Gastrocnemius medialis (tissue), 4 donors: Measurements from ENCODE around the gene DCTN1. TPM values are rescaled to one million over a fixed set of nuclear protein-coding genes. Genes with fewer than 3 reads are reported as not detected.

Experiments
- ATAC-seq, 2 donors: fragments of 150-250 bp; one replicate each; pipeline ENCODE4 v1.9.1; 2016
- DNase-seq, 2 donors: peaks; one replicate each; pipeline ENCODE4 v3.0.0-alpha.2; 2019
- H3K27ac ChIP-seq, 4 donors: fragments of 200-600 bp; sonication (generic); 1 replicate in 1 of 4; 2 replicates in 3 of 4; pipeline ENCODE4 v1.5.1; 2016 to 2018; ENCODE audit warnings: mild to moderate bottlenecking in 2 of 4, moderate library complexity in 1 of 4
- H3K27me3 ChIP-seq, 3 donors: fragments of 200-600 bp; sonication (generic) in 2 of 3; 1 replicate in 1 of 3; 2 replicates in 2 of 3; pipeline versions ENCODE4 v1.5.1 to v1.6.0; 2016 to 2019; ENCODE audit warnings: mild to moderate bottlenecking in 1 of 3, moderate library complexity in 1 of 3
- H3K36me3 ChIP-seq, 2 donors: fragments of 200-600 bp; sonication (generic) in 1 of 2; one replicate each; pipeline ENCODE4 v1.5.1; 2017 to 2018
- H3K4me1 ChIP-seq, 2 donors: fragments of 200-600 bp; sonication (generic) in 1 of 2; one replicate each; pipeline ENCODE4 v1.5.1; 2016 to 2017; ENCODE audit warnings: mild to moderate bottlenecking in 2 of 2
- H3K4me3 ChIP-seq, 4 donors: fragments of 200-600 bp; sonication (generic) in 3 of 4; 1 replicate in 1 of 4; 2 replicates in 3 of 4; pipeline ENCODE4 v1.5.1; 2016 to 2019; ENCODE audit warnings: mild to moderate bottlenecking in 2 of 4
- H3K9me3 ChIP-seq, 3 donors: fragments of 200-600 bp; sonication (generic) in 2 of 3; 1 replicate in 1 of 3; 2 replicates in 2 of 3; pipeline ENCODE4 v1.5.1; 2016 to 2019
- POLR2A ChIP-seq, 2 donors: fragments of 450-650 bp; IDR thresholded peaks; one replicate each; pipeline ENCODE4 v1.6.1; 2017; ENCODE audit warnings: antibody characterized with exemption in 2 of 2, mild to moderate bottlenecking in 2 of 2, moderate library complexity in 2 of 2
- in situ Hi-C, 4 donors: fragments of 200-750 bp; cut with MboI; loops; one replicate each; pipeline versions ENCODE4 v1.15.0 to v1.8.0; 2017; ENCODE audit warnings: low sequenced_read_pairs in 4 of 4
- intact Hi-C: fragments of 100-400 bp; cut with DNase I; formaldehyde crosslinking; loops from one replicate; pipeline ENCODE4 v1.15.1; 2023; ENCODE audit warnings: low total_unique reads
- total RNA-seq, 4 donors: library from RNA; depleted of rRNA; stranded (reverse); fragments of >200 nt; gene quantifications; one replicate each; pipeline versions ENCODE4 v1.1.0 to v1.2.3, GENCODE V29; 2016
- TF ChIP-seq, protein P1 (sequence below), 5 experiments: fragments of 450-650 bp in 3 of 5; fragments of 200-600 bp in 2 of 5; sonication (generic) in 2 of 5; IDR thresholded peaks in 4 of 5; conservative IDR thresholded peaks in 1 of 5; 1 replicate in 4 of 5; 2 replicates in 1 of 5; pipeline ENCODE4 v1.5.1; 2016 to 2019; ENCODE audit warnings: antibody characterized with exemption in 5 of 5, mild to moderate bottlenecking in 3 of 5, moderate library complexity in 3 of 5

DCTN1 gene
- total RNA-seq, 4 donors from 2014 or later = 89.8 to 127 (median 103) TPM

DNA sequence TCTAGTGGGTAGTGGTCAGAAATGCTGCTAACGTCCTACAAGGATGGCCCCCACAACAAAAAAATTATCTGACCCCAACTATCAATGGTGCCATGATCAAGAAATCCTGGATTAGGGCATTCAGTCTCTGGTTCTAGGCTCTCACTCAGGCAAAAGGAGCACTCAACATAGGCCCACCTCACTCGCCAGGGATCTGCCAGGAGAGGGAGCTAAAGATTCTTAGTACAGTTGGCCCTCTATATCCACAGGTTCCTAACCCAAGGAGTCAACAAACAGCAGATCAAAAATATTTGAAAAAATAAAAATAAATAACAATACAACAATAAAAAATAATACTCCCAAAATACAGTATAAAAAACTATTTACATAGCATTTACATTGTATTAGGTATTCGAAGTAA lies 46.9 kb downstream of the DCTN1 start:
- TF ChIP-seq, protein P1, sequence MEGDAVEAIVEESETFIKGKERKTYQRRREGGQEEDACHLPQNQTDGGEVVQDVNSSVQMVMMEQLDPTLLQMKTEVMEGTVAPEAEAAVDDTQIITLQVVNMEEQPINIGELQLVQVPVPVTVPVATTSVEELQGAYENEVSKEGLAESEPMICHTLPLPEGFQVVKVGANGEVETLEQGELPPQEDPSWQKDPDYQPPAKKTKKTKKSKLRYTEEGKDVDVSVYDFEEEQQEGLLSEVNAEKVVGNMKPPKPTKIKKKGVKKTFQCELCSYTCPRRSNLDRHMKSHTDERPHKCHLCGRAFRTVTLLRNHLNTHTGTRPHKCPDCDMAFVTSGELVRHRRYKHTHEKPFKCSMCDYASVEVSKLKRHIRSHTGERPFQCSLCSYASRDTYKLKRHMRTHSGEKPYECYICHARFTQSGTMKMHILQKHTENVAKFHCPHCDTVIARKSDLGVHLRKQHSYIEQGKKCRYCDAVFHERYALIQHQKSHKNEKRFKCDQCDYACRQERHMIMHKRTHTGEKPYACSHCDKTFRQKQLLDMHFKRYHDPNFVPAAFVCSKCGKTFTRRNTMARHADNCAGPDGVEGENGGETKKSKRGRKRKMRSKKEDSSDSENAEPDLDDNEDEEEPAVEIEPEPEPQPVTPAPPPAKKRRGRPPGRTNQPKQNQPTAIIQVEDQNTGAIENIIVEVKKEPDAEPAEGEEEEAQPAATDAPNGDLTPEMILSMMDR (IDR thresholded peaks at IDR 0.05 in 4 of 5, conservative IDR thresholded peaks at IDR 0.05 in 1 of 5) = no peak
- TF ChIP-seq POLR2A (IDR thresholded peaks at IDR 0.05) = no peak
- H3K27ac ChIP-seq = no peak overlapping the region
- in situ Hi-C loops (loop anchor here in 3 of 4 donors (10.0 to 25.0 kb wide), 2 partner anchors 508 to 521 kb away; partner anchors contain the start of gene STAMBP (in 1 of the 3)), intact Hi-C loops (loop anchor here (10.0 kb wide), 1 partner anchor 508 kb away; the partner anchor contains the start of gene STAMBP)
- H3K36me3 ChIP-seq = peaks cover 0 to 7% of the 10 kb centered on the region in 2 donors
- no peak overlapping the region for H3K4me3 ChIP-seq
- no peaks in the 10 kb centered on the region for H3K27me3 ChIP-seq
- ATAC-seq (no peak), DNase-seq (no peak)
- no peaks in the 10 kb centered on the region for H3K4me1 ChIP-seq
- H3K9me3 ChIP-seq = no peaks in the 10 kb centered on the region

DNA sequence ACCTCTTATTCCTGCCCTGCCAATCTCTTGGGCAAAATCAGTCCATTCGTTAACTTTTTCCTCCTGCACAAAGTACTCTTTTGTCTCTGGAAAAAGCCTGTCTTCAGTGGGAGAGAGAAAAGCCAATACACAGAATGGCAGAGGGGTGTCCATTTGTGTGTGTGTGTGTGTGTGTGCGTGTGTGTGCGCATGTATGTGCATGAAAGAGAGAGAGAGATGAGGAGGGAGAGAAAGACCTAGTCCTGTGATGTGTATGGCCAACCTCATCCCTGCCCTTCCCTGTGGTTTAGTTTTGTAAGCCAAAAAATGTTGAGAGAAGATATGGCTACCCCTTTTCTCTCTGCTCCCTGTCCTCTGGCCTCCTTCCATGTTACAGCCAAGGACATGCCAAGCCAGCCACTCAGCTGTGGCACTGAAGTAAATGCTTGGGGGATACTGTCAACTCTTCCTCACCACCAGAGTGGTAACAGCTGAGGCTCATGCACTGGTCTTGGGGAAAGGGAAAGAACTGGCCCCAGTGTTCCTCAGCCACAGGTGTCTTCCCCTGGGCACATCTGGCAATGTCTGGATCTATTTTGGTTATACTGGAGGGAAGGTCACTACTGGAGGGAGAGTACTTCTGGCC lies 47.4 kb downstream of the DCTN1 start:
- Histone ChIP-seq H3K4me1 (no peaks in the 10 kb centered on the region), H3K27me3 (no peaks in the 10 kb centered on the region), H3K4me3 (no peak overlapping the region), H3K27ac (no peak overlapping the region), H3K9me3 (no peaks in the 10 kb centered on the region), H3K36me3 (peaks cover 0 to 7% of the 10 kb centered on the region in 2 donors)
- ATAC-seq (no peak), DNase-seq (no peak)
- in situ Hi-C loops = loop anchor here in 3 of 4 donors (10.0 to 25.0 kb wide), 2 partner anchors 508 to 520 kb away; partner anchors contain the start of gene STAMBP (in 1 of the 3)
- intact Hi-C loops = loop anchor here (10.0 kb wide), 1 partner anchor 508 kb away; the partner anchor contains the start of gene STAMBP
- TF ChIP-seq, protein P1 (IDR thresholded peaks at IDR 0.05 in 4 of 5, conservative IDR thresholded peaks at IDR 0.05 in 1 of 5) = no peak
- TF ChIP-seq POLR2A (IDR thresholded peaks at IDR 0.05) = no peak

DNA sequence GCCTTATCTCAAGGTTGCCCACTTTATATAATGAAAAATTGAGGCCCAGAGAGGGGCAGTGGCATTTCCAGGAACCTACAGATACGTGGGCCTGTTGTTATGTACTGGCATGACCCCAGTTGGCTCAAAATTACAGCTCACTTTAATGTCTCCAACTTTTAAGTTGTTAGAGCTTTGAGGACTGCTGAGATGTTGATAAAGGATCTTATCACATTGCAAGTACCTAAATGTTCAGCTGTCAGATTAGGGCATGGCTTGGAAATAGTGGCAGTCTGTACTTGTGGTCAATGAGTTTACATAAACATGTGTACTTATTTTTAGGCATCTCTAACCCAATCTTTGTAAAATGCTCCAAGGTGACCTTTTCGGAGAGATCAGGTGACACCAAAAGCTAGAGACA lies 51.5 kb downstream of the DCTN1 start:
- in situ Hi-C loops = loop anchor here in 2 of 4 donors (25.0 kb wide), 1 partner anchor 516 kb away; no protein-coding TSS in a partner anchor
- Histone ChIP-seq H3K27me3 (no peaks in the 10 kb centered on the region), H3K4me1 (no peaks in the 10 kb centered on the region), H3K9me3 (no peaks in the 10 kb centered on the region), H3K36me3 (peaks cover 0 to 7% of the 10 kb centered on the region in 2 donors), H3K27ac (no peak overlapping the region), H3K4me3 (no peak overlapping the region)
- TF ChIP-seq, protein P1 (IDR thresholded peaks at IDR 0.05 in 4 of 5, conservative IDR thresholded peaks at IDR 0.05 in 1 of 5) = no peak
- TF ChIP-seq POLR2A (IDR thresholded peaks at IDR 0.05) = no peak
- intact Hi-C loops = no loop called here
- DNase-seq (no peak), ATAC-seq (no peak)

DNA sequence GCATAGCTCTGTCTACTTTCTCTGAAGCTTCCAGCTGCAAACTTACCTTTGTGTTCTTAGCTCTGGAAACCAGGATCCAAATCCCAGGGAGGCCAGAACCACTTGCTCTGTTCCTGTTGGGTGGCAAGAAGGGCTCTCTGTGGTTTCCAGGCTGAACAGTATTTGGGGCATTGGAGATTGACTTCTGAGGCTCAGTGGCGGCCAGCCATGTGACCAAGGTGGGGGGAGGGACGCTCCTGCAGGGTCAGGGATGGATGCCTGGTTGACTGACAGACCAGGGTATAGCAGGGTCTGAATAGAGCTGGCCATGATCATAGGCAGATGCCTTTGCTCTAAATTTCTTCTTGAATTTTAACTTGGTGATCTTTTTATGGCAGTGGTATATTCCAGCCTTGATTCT lies 52.0 kb downstream of the DCTN1 start:
- Histone ChIP-seq H3K27ac (no peak overlapping the region), H3K4me1 (no peaks in the 10 kb centered on the region), H3K4me3 (no peak overlapping the region), H3K9me3 (no peaks in the 10 kb centered on the region), H3K36me3 (peaks cover 0 to 7% of the 10 kb centered on the region in 2 donors), H3K27me3 (no peaks in the 10 kb centered on the region)
- in situ Hi-C loops = loop anchor here in 2 of 4 donors (25.0 kb wide), 1 partner anchor 516 kb away; no protein-coding TSS in a partner anchor
- TF ChIP-seq POLR2A (IDR thresholded peaks at IDR 0.05) = no peak
- TF ChIP-seq, protein P1 (IDR thresholded peaks at IDR 0.05 in 4 of 5, conservative IDR thresholded peaks at IDR 0.05 in 1 of 5) = no peak
- DNase-seq (no peak), ATAC-seq (no peak)
- intact Hi-C loops = no loop called here
